CD4-positive, alpha-beta T cell treated with Interleukin-17A for 4 hours (primary cell): ENCODE measurements around the gene SLC12A8.

Experiments
- DNase-seq: peaks from one replicate; pipeline ENCODE4 v3.0.0-alpha.2; 2020; ENCODE audit warnings: mixed read lengths

The SLC12A8 gene, protein sequence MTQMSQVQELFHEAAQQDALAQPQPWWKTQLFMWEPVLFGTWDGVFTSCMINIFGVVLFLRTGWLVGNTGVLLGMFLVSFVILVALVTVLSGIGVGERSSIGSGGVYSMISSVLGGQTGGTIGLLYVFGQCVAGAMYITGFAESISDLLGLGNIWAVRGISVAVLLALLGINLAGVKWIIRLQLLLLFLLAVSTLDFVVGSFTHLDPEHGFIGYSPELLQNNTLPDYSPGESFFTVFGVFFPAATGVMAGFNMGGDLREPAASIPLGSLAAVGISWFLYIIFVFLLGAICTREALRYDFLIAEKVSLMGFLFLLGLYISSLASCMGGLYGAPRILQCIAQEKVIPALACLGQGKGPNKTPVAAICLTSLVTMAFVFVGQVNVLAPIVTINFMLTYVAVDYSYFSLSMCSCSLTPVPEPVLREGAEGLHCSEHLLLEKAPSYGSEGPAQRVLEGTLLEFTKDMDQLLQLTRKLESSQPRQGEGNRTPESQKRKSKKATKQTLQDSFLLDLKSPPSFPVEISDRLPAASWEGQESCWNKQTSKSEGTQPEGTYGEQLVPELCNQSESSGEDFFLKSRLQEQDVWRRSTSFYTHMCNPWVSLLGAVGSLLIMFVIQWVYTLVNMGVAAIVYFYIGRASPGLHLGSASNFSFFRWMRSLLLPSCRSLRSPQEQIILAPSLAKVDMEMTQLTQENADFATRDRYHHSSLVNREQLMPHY

DNA sequence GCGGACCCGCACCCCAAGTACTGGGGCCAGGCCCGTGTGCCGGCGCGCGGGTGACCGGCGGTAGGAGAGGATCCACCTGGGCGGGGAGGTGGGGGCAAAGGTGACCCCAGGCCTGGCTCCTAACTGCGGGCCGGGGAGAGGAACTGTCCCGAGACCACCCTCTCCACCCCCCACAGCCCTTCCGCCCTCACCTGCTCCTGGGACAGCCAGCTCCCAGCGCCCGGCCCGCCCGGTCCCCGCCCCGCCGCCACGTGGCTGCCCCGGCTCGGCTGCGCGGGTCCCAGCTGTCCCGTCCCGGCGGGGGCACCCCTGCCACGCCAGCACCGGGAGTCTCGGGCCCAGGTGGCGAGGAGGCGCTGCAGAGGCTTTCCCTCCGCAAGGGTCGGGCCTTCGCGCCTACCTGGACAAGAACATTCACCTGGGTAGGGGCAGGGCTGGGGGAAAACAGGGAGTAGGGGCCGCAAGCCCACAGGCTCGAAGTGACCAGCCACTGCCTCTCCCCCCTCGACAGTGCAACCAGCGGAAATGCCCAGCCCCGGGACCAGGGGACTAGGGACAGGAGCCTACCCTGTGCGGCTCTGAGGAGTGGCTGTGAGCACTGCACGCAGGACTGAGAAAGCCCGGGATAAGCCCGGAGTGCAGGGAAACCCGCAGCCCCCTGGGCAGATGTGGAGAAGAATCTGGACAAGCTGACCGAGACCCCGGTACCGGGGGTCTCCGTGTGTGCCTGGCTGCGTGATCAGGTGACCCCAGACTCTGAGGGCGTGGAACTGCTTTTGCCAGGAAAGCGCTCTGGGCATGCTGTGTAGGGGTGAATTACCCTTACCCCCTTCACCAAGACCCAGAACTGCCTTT, at the start of gene SLC12A8:
TSS of gene SLC12A8 (minus strand) at position 240 of the 855 bp plus-strand sequence. CDS start 1,399 bp downstream, outside the sequence.
- no peak for DNase-seq

DNA sequence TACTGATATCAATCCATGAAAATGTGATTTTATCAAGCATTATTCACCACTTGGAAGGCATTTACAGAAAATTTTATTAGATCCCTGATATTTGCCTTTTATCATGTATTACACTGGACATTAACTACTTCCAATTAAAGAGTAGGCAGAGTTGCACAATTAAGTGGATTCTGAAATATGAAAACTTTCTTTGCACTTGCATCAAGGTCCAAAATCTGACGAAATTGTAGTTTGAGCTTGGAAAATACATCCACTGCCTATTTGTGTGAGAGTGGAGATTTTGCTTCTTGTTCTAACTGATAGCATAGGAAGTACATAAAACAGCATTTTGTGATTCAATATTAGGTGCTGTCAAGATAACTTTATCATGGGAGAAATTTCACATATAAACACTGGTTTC, 49.6 kb upstream of the SLC12A8 start:
- DNase-seq: no peak

DNA sequence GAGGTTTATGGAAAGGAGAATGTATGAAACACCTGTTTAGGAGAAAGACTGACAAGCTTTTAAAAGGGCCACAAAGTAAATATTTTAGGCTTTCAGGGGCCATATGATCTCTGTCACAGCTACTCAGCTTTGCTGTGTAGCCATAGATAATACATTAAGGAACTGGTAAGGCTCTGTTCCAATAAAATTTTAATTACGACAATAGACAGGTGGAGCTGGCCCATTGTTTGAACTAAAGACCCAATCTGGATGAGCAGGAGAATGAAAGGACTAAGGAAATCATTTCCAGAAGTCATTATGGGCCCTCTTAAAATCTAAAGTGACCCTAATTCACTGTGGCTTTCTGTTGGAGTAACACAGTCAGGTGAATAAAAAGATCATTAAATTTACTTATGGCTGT, 48.5 kb upstream of the SLC12A8 start:
- DNase-seq: no peak

DNA sequence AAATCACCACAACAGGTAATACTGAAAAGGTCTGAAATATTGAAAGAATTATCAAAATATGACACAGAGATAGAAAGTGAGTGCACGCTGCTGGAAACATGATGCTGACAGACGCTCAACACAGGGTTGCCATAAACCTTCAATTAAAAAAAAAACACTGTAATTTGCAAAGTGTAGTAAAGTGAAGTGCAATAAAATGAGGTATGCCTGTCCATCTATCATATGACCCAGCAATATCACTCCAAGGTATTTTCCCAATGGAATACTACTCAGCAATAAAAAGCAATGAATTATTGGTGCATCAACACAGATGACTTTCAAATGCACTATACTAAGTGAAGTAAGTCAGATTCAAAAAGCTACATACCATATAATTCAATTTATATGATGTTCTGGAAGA, 47.6 kb upstream of the SLC12A8 start:
- DNase-seq: no peak

DNA sequence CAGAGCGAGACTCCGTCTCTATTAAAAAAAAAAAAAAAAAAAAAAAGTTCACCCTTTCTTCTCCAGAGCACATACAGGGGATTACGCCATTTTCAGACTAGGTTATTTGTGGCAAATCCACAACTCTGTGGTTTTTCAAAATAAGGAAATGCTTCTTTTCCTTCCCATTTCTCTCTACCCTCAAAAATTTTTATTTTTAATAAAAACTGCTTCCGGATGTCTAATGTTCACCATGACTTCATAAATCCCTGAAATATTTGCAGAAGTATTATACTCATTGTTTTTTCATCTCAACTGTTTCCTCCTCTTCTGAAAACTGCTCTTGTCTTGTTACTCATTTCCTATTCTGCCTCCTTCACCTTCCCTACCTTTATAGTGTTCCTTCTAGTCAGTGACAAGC, 45.0 kb upstream of the SLC12A8 start:
- no peak for DNase-seq

DNA sequence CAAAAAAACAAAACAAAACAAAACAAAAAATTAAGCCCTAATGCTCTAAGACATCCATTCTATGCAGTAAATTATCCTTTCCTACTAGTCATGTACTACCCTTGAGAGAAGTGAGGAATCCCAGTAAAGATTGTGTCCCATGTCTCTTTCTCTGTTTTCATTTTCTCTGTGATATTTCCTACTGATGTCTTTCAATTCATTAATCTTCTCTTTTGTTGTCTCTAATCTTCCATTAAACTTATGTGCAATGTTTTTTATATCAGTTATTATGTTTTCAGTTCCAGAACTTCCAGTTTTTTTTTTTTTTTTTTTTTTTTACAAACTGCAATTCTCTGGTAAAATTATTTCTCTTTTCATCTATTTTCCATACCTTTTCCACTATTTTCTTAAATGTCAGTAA, 44.1 kb upstream of the SLC12A8 start:
- DNase-seq: no peak

DNA sequence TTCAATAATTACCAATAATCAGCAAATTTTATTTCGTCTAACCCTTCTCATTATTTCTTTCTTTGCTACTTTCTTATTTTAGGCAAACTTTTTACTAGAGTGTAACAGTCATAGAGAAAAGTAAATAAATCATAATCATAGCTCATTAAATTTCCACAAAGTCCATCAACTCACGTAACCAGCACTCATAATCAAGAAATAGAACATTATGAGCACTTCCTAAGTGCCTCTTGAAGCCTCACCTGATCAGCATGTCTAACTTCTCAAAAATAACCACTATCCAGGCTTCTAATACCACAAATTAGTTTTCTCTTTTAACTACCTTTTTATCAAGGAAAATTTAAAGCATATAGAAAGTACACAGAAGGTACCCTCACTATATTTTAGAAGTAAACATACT, 38.4 kb upstream of the SLC12A8 start:
- DNase-seq: no peak

DNA sequence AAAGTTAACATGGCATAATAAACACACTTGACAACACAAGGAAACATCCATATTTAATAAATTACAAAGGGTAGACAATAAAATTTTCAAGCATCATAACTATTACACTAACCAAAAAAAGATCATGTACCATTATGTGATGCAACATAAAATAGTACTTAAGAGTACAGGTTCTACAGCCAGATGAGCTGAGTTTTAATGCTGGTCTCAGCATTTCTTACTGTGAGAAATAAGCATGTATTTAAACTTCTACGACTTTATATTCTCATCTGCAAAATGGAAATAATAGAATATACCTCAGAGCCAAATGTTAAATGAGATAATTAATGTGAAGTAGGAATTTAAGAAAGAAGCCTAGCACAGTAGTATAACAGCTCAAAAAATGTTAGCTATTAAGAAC, 33.7 kb upstream of the SLC12A8 start:
- DNase-seq: no peak

DNA sequence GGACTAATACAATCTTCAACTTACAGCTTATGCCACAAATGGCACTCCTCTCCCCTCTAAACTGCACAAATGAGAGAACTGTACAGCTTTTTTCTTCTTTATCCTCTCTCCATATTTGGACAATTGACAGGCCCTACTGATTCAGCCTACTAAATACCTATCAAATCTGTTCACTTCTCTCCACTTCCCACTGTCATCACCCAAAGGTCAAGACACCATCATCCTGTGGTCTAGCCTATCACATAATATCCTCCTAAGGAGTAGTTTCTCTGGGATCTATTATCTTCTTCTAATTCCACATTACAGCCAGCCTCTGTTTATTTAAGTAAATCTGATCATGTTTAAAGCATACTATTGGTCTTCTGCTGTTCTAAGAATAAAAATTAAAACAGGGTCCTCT, 33.0 kb upstream of the SLC12A8 start:
- DNase-seq: no peak

DNA sequence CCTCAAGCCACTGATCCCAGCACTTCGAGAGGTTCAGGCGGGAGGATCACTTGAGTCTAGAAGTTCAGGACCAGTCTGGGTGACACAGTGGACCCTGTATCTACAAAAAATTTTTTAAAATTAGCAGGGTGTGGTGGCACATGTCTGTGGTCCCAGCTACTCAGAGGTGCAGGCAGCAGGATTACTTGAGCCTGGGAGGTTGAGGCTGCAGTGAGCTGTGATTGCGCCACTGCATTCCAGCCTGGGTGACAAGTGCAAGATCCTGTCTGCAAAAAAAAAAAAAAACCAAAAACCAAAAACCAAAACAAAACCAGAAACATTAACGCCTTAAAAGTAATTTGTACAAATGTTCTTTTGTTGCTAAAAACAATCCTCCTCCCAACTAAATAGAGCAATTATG, 27.9 kb upstream of the SLC12A8 start:
- no peak for DNase-seq

DNA sequence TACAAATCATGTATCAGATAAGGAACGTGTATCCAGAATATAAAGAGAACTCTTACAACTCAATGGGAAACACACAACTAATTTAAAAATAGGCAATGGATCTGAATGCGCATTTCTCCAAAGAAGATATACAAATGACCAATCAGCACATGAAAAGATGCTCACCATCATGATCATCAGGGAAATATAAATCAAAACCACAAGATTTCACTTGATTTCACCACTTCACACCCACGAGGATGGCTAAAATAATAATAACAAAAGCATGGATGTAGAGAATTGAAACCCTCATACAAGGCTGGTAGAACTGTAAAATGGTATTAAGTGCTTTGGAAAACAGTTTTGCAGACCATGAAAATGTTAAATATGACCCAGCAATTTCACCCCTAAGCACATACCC, 26.7 kb upstream of the SLC12A8 start:
- no peak for DNase-seq

DNA sequence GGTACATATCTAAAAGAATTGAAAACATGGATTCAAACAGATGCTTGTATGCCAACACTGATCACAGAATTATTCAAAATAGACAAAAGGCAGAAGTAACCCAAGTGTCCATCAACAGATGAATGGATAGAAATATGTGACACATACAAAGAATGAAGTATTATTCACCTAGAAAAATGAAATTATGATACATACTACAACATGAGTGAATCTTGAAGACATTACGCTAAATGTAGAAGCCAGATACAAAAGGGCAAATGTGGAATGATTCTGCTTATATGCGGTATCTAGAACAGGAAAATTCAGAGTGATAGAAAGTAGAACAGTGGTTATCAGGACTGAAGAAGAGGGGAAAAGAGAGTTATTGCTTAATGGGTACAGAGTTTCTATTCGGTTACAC, 26.2 kb upstream of the SLC12A8 start:
- DNase-seq: no peak

DNA sequence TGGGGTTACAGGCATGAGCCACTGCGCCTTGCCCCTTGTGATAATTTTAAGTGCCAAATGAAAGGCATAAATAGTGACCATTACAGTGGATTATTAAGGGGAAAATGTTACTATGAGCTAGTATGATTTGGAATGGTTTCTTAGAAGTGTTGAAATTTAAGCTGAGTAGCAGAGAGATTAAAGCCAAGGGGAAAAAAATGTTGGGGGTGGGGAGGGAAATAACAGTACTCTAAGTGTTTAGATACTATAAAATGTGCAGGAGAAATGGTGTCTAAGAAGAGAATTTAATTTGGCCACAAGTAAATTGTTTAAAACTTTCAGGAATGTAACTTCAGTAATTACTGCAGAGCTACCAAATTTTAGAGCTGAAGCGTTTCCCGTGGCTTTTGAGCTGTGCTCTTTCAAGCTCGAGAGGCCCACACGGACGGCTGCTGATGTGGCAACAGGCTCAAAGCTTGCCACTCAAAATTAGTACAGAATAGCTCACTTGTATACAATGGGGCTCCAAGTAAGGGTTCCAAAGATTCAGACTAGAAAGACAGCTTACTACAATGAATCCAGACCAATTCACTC, 23.9 kb upstream of the SLC12A8 start:
- DNase-seq: no peak

DNA sequence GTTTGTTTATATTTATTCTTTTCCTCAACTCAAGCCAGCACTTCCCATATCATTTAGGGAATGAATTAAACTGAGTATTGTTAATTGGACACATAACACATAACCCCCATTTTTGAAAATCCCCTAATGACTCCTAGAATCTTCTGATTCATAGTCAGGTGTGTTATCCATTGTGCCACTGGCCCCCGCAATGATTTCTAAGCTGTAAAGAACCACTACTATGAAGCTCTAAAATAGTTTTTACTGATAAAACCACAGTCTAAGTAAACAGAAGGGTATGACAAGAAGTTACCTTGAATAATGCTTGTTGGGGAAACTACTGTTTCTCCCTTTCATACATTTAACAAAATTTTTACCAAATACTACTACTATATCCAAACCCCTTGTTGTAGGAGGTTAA, 22.3 kb upstream of the SLC12A8 start:
- DNase-seq: no peak

DNA sequence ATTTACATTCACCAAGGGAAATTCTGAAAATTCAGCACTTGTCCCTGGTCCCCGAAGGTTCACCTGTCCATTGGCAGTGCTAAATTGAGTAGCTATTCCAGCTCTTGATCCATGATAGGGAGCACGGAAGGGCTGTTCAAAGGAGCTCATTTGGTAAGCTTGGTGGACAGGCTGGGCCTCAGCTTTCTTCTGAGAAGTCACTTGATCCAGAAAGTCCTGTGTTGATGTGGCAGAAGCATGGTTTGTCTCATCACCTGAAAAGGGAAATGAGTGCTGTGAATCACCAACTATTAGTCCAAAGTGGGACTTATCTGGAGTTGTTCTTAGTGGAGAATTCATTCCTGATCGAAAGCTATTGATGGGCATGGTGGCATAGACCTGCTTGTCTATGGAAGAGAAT, 19.9 kb upstream of the SLC12A8 start:
- no peak for DNase-seq

DNA sequence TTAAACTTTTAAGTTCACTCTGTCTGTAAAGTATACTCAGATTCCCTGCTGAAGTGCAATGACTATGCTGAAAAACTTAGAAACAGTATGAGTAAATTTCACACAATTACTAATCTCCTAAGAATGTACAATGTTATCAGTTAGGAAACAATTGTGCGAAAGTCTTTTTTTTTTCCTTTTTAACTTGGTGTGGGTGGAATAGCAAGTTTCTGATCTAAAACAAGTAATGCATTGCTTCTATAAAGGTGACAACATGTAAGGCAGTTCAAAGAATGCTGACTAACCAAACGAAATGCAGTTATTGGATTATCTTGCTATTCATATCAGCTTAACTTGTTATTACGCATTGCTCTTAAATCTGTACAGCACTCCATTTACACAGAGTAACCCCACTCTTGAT, 19.3 kb upstream of the SLC12A8 start:
- DNase-seq: no peak

DNA sequence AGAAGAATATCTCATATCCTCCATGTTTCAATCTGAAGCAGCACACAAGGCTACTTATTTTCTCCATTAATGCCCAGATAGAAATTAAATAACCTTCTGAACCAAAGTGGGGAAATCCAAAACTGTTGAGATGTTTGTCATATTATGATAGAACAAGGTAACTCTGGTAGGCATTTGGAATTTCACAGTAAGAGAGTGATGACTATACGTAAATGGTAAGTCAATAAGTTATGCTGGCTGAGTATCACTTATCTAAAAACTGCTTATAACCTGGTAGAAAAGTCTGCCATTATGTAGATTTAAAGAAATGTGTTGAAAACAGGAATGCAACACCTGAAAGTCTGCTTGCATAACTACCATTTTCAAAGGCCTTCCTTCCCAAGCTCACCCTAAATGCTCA, 17.2 kb upstream of the SLC12A8 start:
- DNase-seq: no peak

DNA sequence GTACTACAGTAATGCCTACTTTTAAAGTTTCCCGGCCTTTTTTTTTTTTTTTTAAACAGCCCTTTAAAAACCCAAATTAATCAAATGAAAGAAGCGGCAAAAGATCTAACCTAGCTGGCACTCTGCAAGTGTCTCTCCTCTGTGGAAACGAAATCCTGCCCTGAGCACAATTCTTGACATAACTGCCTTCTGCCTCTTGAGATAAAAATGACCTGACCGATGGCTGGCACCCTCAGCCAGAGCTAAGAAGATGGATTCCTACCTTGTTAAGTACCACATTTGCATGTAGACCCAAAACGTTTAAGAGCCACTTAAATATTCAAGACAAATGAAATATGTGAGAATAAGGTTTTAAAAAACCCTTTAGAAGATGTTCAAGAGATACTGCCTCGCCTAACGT, 16.6 kb upstream of the SLC12A8 start:
- DNase-seq: no peak

DNA sequence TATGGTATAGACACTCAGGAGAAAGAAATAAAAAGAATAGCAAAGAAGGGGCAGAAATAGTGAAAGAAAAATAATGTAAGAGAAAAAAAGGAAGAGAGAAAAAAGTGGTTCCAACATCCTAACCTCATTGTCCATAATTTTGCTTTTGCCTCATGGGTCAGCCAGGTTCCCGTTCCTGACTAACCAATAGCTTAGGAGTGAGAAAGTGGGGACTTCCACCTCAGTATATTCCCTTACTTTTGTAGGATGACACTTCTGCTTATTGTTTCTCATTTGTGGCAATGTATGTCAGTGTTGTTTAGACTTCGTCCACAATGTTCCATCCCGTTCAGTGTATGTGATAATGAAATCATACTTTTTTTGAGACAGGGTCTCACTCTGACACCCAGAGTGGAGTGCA, 9.3 kb upstream of the SLC12A8 start:
- no peak for DNase-seq

DNA sequence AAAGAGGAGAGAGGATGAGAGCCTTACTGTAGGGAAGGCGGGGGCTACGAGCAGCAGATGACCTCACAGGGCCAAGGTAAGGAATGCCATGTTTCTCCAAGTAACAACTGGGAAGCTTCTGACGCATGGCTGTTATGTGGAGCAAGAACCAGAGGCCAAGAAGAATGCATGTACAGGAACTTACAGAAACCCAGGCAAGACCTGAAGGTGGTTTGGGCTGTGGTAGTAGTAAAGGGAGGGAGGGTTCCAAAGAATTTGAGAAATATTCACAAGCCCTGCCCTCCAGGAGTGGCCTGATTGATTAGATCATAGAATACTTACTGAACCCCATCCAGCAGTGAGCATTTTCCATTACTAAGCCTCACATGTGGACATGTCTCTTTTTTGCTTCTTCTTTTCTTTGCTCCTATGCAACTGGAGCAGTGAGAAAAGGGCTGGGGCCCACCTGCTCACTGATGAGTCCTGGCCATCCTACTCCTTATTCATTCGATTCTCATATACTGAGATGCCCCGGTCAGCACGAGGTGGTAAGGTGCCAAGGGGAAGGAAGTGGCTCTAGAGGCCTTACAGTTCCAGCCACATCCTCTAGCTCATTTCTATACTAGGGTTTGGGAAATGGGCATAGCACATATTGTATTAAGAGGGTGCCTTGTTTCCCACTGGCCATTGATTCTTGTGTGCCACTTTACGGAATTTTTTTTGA, 8.3 kb upstream of the SLC12A8 start:
- DNase-seq: no peak

DNA sequence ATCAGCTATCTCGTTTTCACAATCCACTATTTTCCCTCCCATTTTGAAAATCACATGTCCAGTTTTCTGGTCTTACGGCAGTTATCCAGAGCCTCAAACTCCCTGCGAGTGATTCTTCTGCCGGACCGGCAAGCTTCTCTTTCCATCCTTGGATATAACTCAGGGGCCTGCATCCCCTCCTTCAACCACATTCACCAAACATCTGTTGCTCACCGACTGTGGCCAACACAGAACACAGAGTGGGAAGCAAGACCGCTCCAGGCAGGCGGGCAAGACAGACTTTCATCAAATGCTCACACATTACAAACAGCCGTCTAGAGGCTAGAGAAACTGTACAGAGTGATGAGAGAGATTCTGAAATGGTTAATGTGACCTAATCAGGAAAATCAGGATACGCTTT, 7.6 kb upstream of the SLC12A8 start:
- DNase-seq: no peak

DNA sequence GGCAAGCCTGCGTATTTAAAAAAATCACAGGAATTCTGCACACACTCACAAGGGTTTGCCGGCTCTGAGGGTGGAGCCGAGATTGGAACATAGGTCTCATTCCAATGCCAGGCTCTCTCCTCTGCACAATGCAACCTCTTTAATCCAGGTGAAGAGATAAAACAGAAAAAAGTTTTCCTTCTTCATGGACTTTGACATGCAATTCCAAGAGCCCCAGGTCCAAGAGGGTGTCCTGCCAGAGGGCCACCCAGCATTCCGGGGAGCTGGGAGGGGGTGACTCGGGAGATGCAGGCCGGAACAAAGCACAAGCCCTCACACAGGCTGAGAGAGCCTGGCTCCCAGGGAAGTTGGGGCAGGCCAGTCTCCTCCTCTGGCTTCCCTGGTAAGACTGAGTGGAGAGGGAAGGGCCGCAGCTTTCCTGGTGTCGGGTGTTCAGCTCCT, 6.7 kb upstream of the SLC12A8 start:
- DNase-seq: no peak

DNA sequence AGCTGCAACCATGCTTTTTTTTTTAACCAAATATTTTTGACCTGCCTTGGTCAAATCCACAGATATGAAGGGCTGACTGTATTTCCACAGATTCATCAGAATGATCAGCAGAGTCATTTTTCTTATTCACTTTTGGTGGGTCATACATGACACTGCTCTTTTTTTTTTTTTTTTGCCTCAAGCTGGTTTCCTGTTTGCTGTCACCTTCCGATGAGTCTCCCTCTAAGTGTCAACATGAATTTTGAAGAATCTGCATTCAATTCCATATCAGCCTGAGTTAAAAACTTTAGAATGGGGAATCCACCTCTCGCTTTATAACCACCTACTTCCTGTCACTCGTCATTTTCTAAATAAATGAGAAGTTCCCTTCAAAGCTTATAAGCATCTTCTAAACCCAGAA, 2.2 kb upstream of the SLC12A8 start:
- DNase-seq: no peak
